ENCODE results near the gene FNIP2. TPM values are rescaled to one million over a fixed set of nuclear protein-coding genes. Genes with fewer than 3 reads are reported as not detected.

Gene FNIP2
- total RNA-seq, 2 experiments from 2014 or later = 0.09 to 1.0 TPM

DNA sequence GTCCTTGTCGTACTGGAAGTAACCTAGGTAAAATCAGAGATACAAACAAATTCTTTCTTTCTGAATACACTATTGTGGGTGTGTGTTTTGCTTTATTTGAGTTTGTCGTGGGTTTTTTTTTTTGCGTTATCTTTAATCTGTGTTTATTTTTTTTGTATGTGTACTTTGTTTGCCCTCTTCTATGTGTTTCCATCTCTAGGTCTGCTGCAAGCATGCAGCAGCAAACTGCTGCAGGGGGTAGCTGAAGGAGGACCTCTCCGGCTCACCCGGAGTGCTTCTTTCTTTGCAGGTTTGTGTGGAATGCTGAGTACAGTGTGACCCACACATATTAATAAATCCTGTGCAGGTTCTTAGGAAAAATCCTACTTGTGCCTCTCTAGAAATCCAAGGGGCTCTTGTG, 64.8 kb downstream of the FNIP2 start:
- no peak overlapping the region for H3K4me3 ChIP-seq (ENCODE audit: low read depth, low read length, poor library complexity, severe bottlenecking)
- no peak for DNase-seq (ENCODE audit: low spot score)
- H3K9me2 ChIP-seq (ENCODE audit: insufficient read depth, low read length) = no peaks in the 10 kb centered on the region
- H3K79me2 ChIP-seq (ENCODE audit: insufficient read depth, low read depth, low read length) = no peaks in the 10 kb centered on the region
- TF ChIP-seq EZH2phosphoT487 (IDR thresholded peaks at IDR 0.05; ENCODE audit: borderline replicate concordance, low read depth, low read length) = no peak
- TF ChIP-seq, protein P1, sequence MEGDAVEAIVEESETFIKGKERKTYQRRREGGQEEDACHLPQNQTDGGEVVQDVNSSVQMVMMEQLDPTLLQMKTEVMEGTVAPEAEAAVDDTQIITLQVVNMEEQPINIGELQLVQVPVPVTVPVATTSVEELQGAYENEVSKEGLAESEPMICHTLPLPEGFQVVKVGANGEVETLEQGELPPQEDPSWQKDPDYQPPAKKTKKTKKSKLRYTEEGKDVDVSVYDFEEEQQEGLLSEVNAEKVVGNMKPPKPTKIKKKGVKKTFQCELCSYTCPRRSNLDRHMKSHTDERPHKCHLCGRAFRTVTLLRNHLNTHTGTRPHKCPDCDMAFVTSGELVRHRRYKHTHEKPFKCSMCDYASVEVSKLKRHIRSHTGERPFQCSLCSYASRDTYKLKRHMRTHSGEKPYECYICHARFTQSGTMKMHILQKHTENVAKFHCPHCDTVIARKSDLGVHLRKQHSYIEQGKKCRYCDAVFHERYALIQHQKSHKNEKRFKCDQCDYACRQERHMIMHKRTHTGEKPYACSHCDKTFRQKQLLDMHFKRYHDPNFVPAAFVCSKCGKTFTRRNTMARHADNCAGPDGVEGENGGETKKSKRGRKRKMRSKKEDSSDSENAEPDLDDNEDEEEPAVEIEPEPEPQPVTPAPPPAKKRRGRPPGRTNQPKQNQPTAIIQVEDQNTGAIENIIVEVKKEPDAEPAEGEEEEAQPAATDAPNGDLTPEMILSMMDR (conservative IDR thresholded peaks at IDR 0.05; ENCODE audit: low read length) = no peak
- H3K4me2 ChIP-seq (ENCODE audit: low read length) = no peak overlapping the region
- POLR2A ChIA-PET = interaction anchor here (0.7 to 1.1 kb wide), 2 partner anchors 9 to 167 kb away, joined by 3 to 4 read pairs; no protein-coding TSS in a partner anchor
- intact Hi-C loops (cut with micrococcal nuclease; ENCODE audit: unreplicated experiment) = no loop called here
- H3K36me3 ChIP-seq (ENCODE audit: insufficient read depth, low read length) = no peaks in the 10 kb centered on the region
- no peak overlapping the region for H2AFZ ChIP-seq (ENCODE audit: low read length)
- H3K4me1 ChIP-seq (ENCODE audit: insufficient read depth, low read length, poor library complexity, severe bottlenecking) = no peaks in the 10 kb centered on the region
- BruUV-seq (replicated peaks) = no TSS peak
- CTCF ChIA-PET (ENCODE audit: unreplicated experiment) = no interaction called here
- no peaks in the 10 kb centered on the region for H4K20me1 ChIP-seq (ENCODE audit: insufficient read depth, low read length)
- no peaks in the 10 kb centered on the region for H3K9me3 ChIP-seq (ENCODE audit: low read length)
- no peak overlapping the region for H3K27ac ChIP-seq (ENCODE audit: low read depth, low read length, poor library complexity, severe bottlenecking)

DNA sequence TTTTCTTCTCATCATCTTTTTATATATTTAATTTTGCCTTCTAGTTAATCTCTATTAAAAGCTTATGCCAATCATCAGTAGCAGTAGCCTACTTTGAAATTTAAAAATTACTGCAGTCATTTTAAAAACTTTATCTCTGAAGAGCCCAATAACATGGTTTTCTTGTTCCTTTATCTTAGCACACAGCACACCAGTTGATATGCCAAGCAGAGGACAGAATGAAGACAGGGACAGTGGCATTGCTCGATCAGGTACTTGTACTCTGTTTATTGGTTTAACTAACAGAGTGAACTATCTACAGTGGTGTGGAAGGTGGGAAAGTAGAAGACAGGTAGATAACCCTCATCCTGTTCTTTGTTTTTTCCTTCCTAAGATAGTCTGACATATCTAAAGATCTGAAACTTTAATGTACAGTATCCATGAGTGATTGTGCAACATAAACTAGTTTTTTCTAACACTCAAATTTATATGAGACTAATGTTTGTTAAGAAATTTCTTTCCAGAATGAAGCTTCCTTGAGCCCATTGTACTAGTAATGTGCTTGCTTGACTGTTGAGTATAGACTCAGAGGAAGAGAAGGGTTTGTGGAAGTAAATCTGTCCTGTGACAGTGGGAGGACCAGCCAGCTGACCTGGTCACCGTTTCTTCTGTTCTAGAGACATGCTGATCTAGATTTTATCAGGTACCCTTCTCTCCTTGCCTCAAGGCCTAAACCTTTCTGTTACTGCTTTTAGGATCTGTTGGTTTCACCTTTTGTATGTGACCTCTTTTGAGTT, 66.6 kb downstream of the FNIP2 start:
- no TSS peak for BruUV-seq (replicated peaks)

More for the DNA sequence above, 66.6 kb downstream of the FNIP2 start:
- Histone ChIP-seq H3K27ac (ENCODE audit: low read depth, low read length, poor library complexity, severe bottlenecking) (no peak overlapping the region), H3K36me3 (ENCODE audit: insufficient read depth, low read length) (no peaks in the 10 kb centered on the region), H3K9me2 (ENCODE audit: insufficient read depth, low read length) (no peaks in the 10 kb centered on the region), H3K4me3 (ENCODE audit: low read depth, low read length, poor library complexity, severe bottlenecking) (no peak overlapping the region), H3K4me1 (ENCODE audit: insufficient read depth, low read length, poor library complexity, severe bottlenecking) (no peaks in the 10 kb centered on the region), H2AFZ (ENCODE audit: low read length) (no peak overlapping the region), H3K79me2 (ENCODE audit: insufficient read depth, low read depth, low read length) (no peaks in the 10 kb centered on the region), H3K9me3 (ENCODE audit: low read length) (no peaks in the 10 kb centered on the region), H4K20me1 (ENCODE audit: insufficient read depth, low read length) (no peaks in the 10 kb centered on the region), H3K4me2 (ENCODE audit: low read length) (no peak overlapping the region)
- POLR2A ChIA-PET = interaction anchor here (1.5 kb wide), 1 partner anchor 10 kb away, joined by 4 read pairs; no protein-coding TSS in a partner anchor
- DNase-seq (ENCODE audit: low spot score) = no peak
- TF ChIP-seq, protein P1 (conservative IDR thresholded peaks at IDR 0.05; ENCODE audit: low read length) = no peak
- TF ChIP-seq EZH2phosphoT487 (IDR thresholded peaks at IDR 0.05; ENCODE audit: borderline replicate concordance, low read depth, low read length) = no peak
- intact Hi-C loops (cut with micrococcal nuclease; ENCODE audit: unreplicated experiment) = no loop called here
- CTCF ChIA-PET (ENCODE audit: unreplicated experiment) = no interaction called here

Data from OCI-LY7 (cell line).